Tibial nerve (tissue), 4 donors: Measurements from ENCODE around the gene CDHR1. TPM values are rescaled to one million over a fixed set of nuclear protein-coding genes. Genes with fewer than 3 reads are reported as not detected.
A peak's percentile ranks its signal among the peaks of the same experiment; 100 is the strongest.

Source experiments
- DNase-seq, 2 donors: peaks; one replicate each; pipeline ENCODE4 v3.0.0-alpha.2; 2019; ENCODE audit warnings: low spot score in 2 of 2
- H3K27ac ChIP-seq, 4 donors: fragments of 200-600 bp; sonication (generic) in 3 of 4; one replicate each; pipeline ENCODE4 v1.5.1; 2017 to 2019; ENCODE audit warnings: mild to moderate bottlenecking in 1 of 4
- H3K27me3 ChIP-seq, 2 donors: fragments of 200-600 bp; sonication (generic) in 1 of 2; one replicate each; pipeline versions ENCODE4 v1.5.1 to v1.6.0; 2017 to 2019
- H3K36me3 ChIP-seq, 3 donors: fragments of 200-600 bp; sonication (generic); one replicate each; pipeline ENCODE4 v1.5.1; 2018 to 2019
- H3K4me1 ChIP-seq, 4 donors: fragments of 200-600 bp; sonication (generic) in 3 of 4; one replicate each; pipeline ENCODE4 v1.5.1; 2017 to 2019
- H3K4me3 ChIP-seq, 4 donors: fragments of 200-600 bp; sonication (generic) in 3 of 4; one replicate each; pipeline ENCODE4 v1.5.1; 2017 to 2019; ENCODE audit warnings: mild to moderate bottlenecking in 1 of 4, moderate library complexity in 1 of 4
- H3K9me3 ChIP-seq, 4 donors: fragments of 200-600 bp; sonication (generic) in 3 of 4; one replicate each; pipeline ENCODE4 v1.5.1; 2017 to 2019
- CTCF ChIP-seq, 5 experiments: fragments of 200-600 bp in 3 of 5; fragments of 450-650 bp in 2 of 5; sonication (generic) in 3 of 5; IDR thresholded peaks; one replicate each; pipeline ENCODE4 v1.5.1; 2016 to 2019; ENCODE audit warnings: antibody characterized with exemption in 5 of 5, mild to moderate bottlenecking in 3 of 5, moderate library complexity in 2 of 5
- EP300 ChIP-seq, 2 donors: sonication (generic); formaldehyde crosslinking; IDR thresholded peaks; one replicate each; pipeline ENCODE4 v1.6.1; 2017; ENCODE audit warnings: antibody characterized with exemption in 2 of 2, mild to moderate bottlenecking in 1 of 2
- POLR2A ChIP-seq, 2 donors: fragments of 450-650 bp; IDR thresholded peaks; one replicate each; pipeline ENCODE4 v1.6.1; 2017; ENCODE audit warnings: antibody characterized with exemption in 2 of 2, mild to moderate bottlenecking in 2 of 2, moderate library complexity in 2 of 2
- WGBS, 2 donors: methylation state at CpG; one replicate each; pipeline ENCODE4 v1.1.5; 2018; 5-methylcytosine and 5-hydroxymethylcytosine counted together
- total RNA-seq, 4 donors: library from RNA; depleted of rRNA; stranded (reverse); fragments of >200 nt; gene quantifications; one replicate each; pipeline ENCODE4 v1.1.0, GENCODE V29; 2016

CDHR1 gene
- total RNA-seq, 4 donors from 2014 or later, result 0.30 to 1.0 (median 0.44) TPM; not detected in 1

- H3K4me3 ChIP-seq, result no peak overlapping the region
- no peak for TF ChIP-seq CTCF (IDR thresholded peaks at IDR 0.05)
- no peak for TF ChIP-seq EP300 (IDR thresholded peaks at IDR 0.05)
- no peak for TF ChIP-seq POLR2A (IDR thresholded peaks at IDR 0.05)
- no peaks in the 10 kb centered on the region for H3K36me3 ChIP-seq
- no peaks in the 10 kb centered on the region for H3K4me1 ChIP-seq
- H3K27ac ChIP-seq, result no peak overlapping the region
- H3K27me3 ChIP-seq, result peaks cover 0 to 6% of the 10 kb centered on the region in 2 donors
- WGBS, 2 donors, result 83 to 90% methylated on average over 11 of the region's 11 CpGs
- no peak for DNase-seq
- H3K9me3 ChIP-seq, result no peaks in the 10 kb centered on the region
These were observed 7.3 kb downstream of the CDHR1 start for GRCh38 chr10:84201682-84202081.

DNA sequence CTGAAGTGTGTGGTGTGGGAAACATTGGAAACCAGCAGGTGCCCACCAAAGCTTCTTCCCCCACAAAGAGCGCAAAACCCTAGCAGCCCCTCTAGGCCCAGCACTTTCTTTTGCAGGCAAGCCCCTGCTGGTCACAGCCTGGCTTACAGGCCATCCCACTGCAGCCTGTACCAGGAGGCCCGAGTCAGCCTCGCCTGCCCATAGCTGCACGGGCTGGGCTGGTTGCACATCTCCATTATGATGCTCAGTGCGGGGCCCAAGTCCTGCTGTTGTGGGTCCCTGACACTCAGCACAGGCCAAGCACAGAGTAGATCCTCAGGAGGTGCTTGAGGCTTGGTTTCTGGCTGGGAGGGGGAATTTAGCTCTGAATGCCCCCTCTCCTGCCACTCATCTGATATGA lies 8.0 kb downstream of the CDHR1 start:
- Histone ChIP-seq H3K9me3 (no peaks in the 10 kb centered on the region), H3K36me3 (no peaks in the 10 kb centered on the region), H3K4me3 (no peak overlapping the region), H3K27me3 (no peaks in the 10 kb centered on the region), H3K27ac (no peak overlapping the region), H3K4me1 (no peaks in the 10 kb centered on the region)
- TF ChIP-seq EP300 (IDR thresholded peaks at IDR 0.05) (no peak), POLR2A (IDR thresholded peaks at IDR 0.05) (no peak), CTCF (IDR thresholded peaks at IDR 0.05) (no peak)
- WGBS, 2 donors, result 80 to 90% methylated on average over 2 to 5 of the region's 5 CpGs
- no peak for DNase-seq

DNA sequence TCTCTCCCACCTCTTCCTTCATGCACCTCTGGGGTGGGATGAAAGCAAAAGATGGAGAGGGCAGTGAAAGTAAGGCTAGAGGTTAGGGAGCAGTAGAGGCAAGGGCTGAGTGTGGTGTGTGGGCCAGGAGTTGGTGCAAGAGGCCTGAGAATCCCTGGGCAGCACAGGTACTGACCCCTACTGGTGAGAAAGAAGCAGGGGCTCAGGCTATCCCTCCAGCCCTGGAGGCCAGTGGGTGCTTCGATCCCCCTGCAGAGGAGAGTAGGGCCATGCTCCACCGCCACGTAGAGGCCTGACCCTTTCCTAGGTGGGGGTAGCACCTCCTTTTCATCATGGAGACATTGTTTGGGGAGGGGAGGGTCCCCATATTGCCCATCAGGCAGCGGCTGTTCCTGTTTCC lies 9.8 kb downstream of the CDHR1 start:
- no peak overlapping the region for H3K27ac ChIP-seq
- no peaks in the 10 kb centered on the region for H3K36me3 ChIP-seq
- no peak overlapping the region for H3K4me3 ChIP-seq
- H3K9me3 ChIP-seq, result no peaks in the 10 kb centered on the region
- WGBS, 2 donors, result 80 to 92% methylated on average over 2 to 4 of the region's 4 CpGs
- TF ChIP-seq EP300 (IDR thresholded peaks at IDR 0.05) (no peak), CTCF (IDR thresholded peaks at IDR 0.05) (no peak), POLR2A (IDR thresholded peaks at IDR 0.05) (no peak)
- no peak for DNase-seq
- no peaks in the 10 kb centered on the region for H3K27me3 ChIP-seq
- H3K4me1 ChIP-seq, result no peaks in the 10 kb centered on the region

DNA sequence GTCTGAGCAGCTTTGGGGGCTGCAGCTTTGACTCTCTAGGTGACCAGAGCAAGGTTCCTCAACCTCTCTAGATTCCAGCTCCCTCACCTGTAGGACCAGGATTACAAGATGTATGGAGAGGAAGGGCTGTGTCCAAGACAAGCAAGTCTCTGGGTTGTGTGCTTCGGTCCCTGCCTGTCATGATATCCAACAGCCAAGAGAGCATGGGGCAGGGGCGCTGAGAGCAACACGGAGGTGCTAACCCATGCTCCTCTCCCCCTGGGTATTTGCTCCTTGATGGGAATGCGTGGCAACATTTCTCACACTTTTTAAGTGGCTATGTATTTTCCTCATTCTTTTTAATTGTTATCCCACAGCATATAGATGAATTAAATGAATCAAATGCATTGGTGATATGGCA lies 10.3 kb downstream of the CDHR1 start:
- no peak for DNase-seq
- 82 to 91% methylated on average over 4 of the region's 4 CpGs for WGBS, 2 donors
- Histone ChIP-seq H3K27me3 (no peaks in the 10 kb centered on the region), H3K9me3 (no peaks in the 10 kb centered on the region), H3K4me3 (no peak overlapping the region), H3K4me1 (no peaks in the 10 kb centered on the region), H3K27ac (no peak overlapping the region), H3K36me3 (no peaks in the 10 kb centered on the region)
- TF ChIP-seq CTCF (IDR thresholded peaks at IDR 0.05) (no peak), POLR2A (IDR thresholded peaks at IDR 0.05) (no peak), EP300 (IDR thresholded peaks at IDR 0.05) (no peak)

DNA sequence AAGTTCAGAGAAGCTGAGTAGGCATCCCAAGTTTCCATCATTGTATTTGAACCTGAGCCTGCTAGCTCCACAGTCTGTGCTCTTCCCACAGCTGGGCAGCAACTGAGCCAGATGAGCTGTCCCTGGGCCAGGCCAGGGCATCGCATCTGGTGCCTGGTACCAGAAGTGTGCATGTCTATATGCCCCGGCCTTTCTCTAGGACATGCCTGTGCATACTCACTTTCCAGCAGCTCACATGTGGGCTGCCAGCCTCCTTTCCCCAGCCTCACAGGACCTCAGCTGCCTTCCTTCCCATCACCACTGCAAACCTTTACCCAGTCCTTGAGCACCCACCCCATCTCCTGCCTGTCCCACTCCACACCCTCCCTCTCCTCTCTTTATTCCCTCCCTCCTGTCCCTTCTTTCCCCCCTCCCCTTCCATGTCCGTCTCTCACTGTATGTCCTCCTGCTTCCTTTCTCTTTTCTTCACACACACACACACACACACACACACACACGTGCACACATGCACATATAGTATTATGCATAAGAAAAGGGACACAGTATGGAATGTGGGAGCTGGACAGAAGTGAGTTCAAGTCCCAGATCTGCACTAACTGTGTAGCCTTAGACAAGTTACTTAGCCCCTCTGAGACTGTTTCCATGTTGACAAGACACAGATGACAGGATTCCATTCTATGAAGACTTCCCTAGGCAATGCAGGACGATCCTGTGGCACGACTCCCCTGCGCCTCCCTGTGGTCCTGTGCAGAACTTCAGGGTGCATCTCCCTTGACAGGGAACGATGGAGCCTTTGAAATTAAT lies 10.9 kb downstream of the CDHR1 start:
- Histone ChIP-seq H3K36me3 (no peaks in the 10 kb centered on the region), H3K27ac (no peak overlapping the region), H3K27me3 (no peaks in the 10 kb centered on the region), H3K4me3 (no peak overlapping the region), H3K9me3 (no peaks in the 10 kb centered on the region), H3K4me1 (no peaks in the 10 kb centered on the region)
- TF ChIP-seq EP300 (IDR thresholded peaks at IDR 0.05) (no peak), POLR2A (IDR thresholded peaks at IDR 0.05) (no peak), CTCF (IDR thresholded peaks at IDR 0.05) (peak in 4 of 5 experiments; percentile 30 to 48 (median 40))
- DNase-seq, result no peak
- 34 to 35% methylated on average over 8 of the region's 8 CpGs for WGBS, 2 donors
